Activated CD4-positive, alpha-beta memory T cell treated with anti-CD3 and anti-CD28 coated beads for 36 hours (primary cell): Measurements from ENCODE around the gene MAN1A1. TPM values are rescaled to one million over a fixed set of nuclear protein-coding genes. Genes with fewer than 3 reads are reported as not detected.

Source experiments
- CTCF ChIA-PET: fragments of 350-600 bp; sonication (Branson Sonifier 250); formaldehyde crosslinking; loops from one replicate; lab custom pipeline; 2021; ENCODE audit warnings: antibody characterized with exemption, inconsistent platforms; lab: Charles Lee
- POLR2A ChIA-PET: fragments of 350-600 bp; sonication (Branson Sonifier 250); formaldehyde crosslinking; loops from one replicate; lab custom pipeline; 2021; ENCODE audit warnings: antibody characterized with exemption; lab: Charles Lee
- DNase-seq: peaks from one replicate; pipeline ENCODE4 v3.0.0-alpha.2; 2020
- H3K27ac Mint-ChIP-seq: one replicate; pipeline ENCODE4 v1.8.0; 2021; ENCODE audit warnings: mixed read lengths
- H3K27me3 Mint-ChIP-seq: one replicate; pipeline ENCODE4 v1.8.0; 2021; ENCODE audit warnings: mixed read lengths
- H3K36me3 Mint-ChIP-seq: one replicate; pipeline ENCODE4 v1.8.0; 2021; ENCODE audit warnings: mixed read lengths
- H3K4me1 Mint-ChIP-seq: one replicate; pipeline ENCODE4 v1.8.0; 2021; ENCODE audit warnings: low read depth, mixed read lengths
- H3K4me3 Mint-ChIP-seq: one replicate; pipeline ENCODE4 v1.8.0; 2021; ENCODE audit warnings: mild to moderate bottlenecking, mixed read lengths
- H3K9me3 Mint-ChIP-seq: one replicate; pipeline ENCODE4 v1.8.0; 2021; ENCODE audit warnings: mixed read lengths
- intact Hi-C: fragments of 100-400 bp; cut with micrococcal nuclease; formaldehyde crosslinking; loops from one replicate; pipeline ENCODE4 v1.15.1; 2023
- total RNA-seq, 2 experiments: library from RNA; stranded (reverse); gene quantifications; one replicate each; pipeline ENCODE4 v1.2.3, GENCODE V29; 2021

The MAN1A1 gene
- total RNA-seq, 2 experiments from 2014 or later = 21.8 to 23.9 TPM

DNA sequence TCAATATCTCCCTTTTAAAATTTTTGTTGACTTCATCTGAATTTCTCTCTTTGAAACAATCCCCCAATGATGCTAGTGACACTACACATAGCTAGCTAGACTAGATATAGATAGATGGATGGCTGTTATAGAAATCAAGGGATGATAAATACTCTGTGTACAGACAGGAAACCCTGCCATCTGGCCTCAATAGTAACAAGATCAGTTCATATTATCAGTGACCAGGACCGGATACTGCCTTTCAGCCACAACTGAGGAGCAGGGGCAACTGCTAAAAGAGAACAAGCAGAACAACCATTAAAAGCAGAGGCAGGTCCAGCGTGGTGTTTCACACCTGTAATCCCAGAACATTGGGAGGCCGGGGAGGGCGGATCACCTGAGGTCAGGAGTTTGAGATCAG, 152.8 kb downstream of the MAN1A1 start:
- CTCF ChIA-PET = no interaction called here
- Mint-ChIP-seq H3K4me1 (no peaks in the 10 kb centered on the region), H3K9me3 (no peaks in the 10 kb centered on the region), H3K27ac (no peak overlapping the region), H3K36me3 (peaks cover 29% of the 10 kb centered on the region), H3K27me3 (no peaks in the 10 kb centered on the region), H3K4me3 (no peak overlapping the region)
- intact Hi-C loops = no loop called here
- no peak for DNase-seq
- POLR2A ChIA-PET = no interaction called here

DNA sequence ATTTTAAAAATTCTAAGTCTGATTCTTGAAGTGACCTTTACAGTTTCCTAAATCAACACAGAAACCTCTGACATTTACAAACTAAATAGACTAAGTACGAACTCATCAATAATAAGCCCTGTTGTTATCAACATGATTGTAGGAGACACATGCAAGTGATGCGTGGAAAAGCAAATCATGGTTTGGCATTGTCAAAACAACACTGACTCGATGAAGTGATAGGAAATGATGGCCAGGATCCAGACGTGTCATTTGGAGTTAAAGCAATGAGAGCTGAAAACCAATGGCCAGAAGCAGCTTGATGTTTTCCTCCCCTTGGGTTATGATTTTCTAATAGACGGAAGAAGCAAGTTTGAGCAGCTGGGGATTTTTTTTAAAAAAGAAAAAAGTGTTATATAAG, 153.7 kb downstream of the MAN1A1 start:
- H3K36me3 Mint-ChIP-seq = peaks cover 25% of the 10 kb centered on the region
- H3K4me1 Mint-ChIP-seq = no peaks in the 10 kb centered on the region
- CTCF ChIA-PET = no interaction called here
- POLR2A ChIA-PET = no interaction called here
- intact Hi-C loops = no loop called here
- H3K9me3 Mint-ChIP-seq = no peaks in the 10 kb centered on the region
- H3K27ac Mint-ChIP-seq = no peak overlapping the region
- H3K27me3 Mint-ChIP-seq = no peaks in the 10 kb centered on the region
- DNase-seq = no peak
- no peak overlapping the region for H3K4me3 Mint-ChIP-seq

DNA sequence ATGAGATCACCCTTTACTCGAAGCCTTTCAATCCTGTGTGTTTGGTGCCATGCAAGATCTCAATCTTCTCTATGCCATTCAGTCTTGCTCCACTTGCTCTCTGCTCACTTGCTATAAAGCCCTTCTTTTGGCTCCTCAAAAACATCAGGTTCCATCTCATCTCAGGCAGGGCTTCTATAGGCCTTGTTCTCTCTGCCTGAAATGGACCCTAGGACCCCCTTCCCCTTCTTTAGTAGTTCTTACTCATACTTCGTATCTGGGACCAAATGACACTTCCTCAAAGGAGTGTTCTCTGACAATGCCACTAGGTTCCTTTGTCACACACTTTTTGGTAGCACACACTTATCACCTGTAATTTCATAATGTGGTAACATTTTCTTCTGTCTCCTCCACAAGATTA, 154.4 kb downstream of the MAN1A1 start:
- peaks cover 21% of the 10 kb centered on the region for H3K36me3 Mint-ChIP-seq
- no peaks in the 10 kb centered on the region for H3K4me1 Mint-ChIP-seq
- H3K27me3 Mint-ChIP-seq = no peaks in the 10 kb centered on the region
- H3K4me3 Mint-ChIP-seq = no peak overlapping the region
- POLR2A ChIA-PET = no interaction called here
- no peak for DNase-seq
- no peaks in the 10 kb centered on the region for H3K9me3 Mint-ChIP-seq
- H3K27ac Mint-ChIP-seq = no peak overlapping the region
- CTCF ChIA-PET = no interaction called here
- intact Hi-C loops = no loop called here

DNA sequence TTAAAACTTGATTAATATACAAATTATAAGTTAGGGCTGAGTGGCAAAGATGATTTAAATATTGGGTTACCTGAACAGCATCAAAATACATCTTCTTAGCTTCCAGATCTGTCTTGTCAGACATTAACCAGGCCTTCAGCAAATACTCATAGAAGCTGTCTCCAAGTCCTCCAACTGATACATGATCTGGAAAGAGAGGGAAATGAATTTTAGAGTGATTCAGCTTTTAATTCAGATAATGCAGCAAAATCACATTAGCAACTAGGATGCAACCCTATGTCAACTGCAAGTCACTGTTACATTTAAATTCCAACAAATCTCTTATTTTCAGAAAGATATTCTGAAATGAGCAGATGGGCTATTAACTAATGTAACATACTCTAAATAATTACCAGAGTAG, 155.9 kb downstream of the MAN1A1 start:
- H3K27ac Mint-ChIP-seq = no peak overlapping the region
- POLR2A ChIA-PET = no interaction called here
- intact Hi-C loops = no loop called here
- H3K27me3 Mint-ChIP-seq = no peaks in the 10 kb centered on the region
- CTCF ChIA-PET = interaction anchor here (0.5 to 0.6 kb wide), 2 partner anchors 17 to 230 kb away, joined by 3 read pairs; no protein-coding TSS in a partner anchor
- H3K9me3 Mint-ChIP-seq = no peaks in the 10 kb centered on the region
- H3K36me3 Mint-ChIP-seq = peaks cover 25% of the 10 kb centered on the region
- no peak overlapping the region for H3K4me3 Mint-ChIP-seq
- no peaks in the 10 kb centered on the region for H3K4me1 Mint-ChIP-seq
- no peak for DNase-seq

DNA sequence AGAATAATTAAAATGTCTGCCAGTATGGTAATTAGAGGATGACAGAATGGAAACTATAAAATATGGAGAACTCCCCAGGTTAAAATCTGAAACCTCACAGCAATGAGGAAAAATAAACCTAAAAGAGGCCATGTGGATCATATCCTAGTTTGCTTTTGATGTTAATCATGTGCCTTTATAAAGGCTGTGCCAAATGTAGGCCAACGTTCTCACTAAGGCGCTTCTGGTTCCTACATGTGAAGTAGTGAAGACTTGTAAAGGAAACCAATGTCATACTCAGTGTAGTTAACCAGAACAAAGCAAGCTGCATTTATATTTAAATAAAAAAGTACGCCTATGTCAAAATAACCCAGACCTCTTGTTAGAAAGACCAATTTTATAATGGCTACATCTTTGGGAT, 157.4 kb downstream of the MAN1A1 start:
- intact Hi-C loops = no loop called here
- POLR2A ChIA-PET = no interaction called here
- Mint-ChIP-seq H3K36me3 (peaks cover 21% of the 10 kb centered on the region), H3K4me1 (no peaks in the 10 kb centered on the region), H3K27me3 (no peaks in the 10 kb centered on the region), H3K9me3 (no peaks in the 10 kb centered on the region), H3K27ac (no peak overlapping the region), H3K4me3 (no peak overlapping the region)
- CTCF ChIA-PET = no interaction called here
- no peak for DNase-seq

DNA sequence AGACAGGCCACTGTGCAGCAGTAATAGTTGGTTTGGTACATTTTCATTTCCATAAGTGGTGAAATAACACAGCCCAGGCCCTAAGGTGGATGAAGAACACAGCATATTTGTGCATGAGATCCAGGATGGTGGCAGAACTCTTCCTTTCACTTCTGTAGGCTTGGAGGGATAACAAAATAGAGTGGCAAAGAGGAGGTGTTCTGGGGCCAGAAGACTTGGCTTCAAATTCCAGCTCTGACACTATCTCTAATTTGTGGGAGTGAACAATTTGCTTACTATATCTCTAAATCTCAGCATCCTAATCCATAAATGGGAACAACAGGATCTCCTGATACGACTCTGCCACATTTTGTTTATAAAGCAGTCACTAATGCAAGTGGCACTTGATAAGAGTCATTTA, 159.4 kb downstream of the MAN1A1 start:
- intact Hi-C loops = no loop called here
- Mint-ChIP-seq H3K27ac (no peak overlapping the region), H3K36me3 (peaks cover 16% of the 10 kb centered on the region), H3K27me3 (no peaks in the 10 kb centered on the region), H3K9me3 (no peaks in the 10 kb centered on the region), H3K4me1 (no peaks in the 10 kb centered on the region), H3K4me3 (no peak overlapping the region)
- DNase-seq = no peak
- ChIA-PET CTCF (interaction anchor here (0.7 to 1.0 kb wide), 2 partner anchors 57 to 372 kb away, joined by 3 read pairs; no protein-coding TSS in a partner anchor), POLR2A (no interaction called here)

DNA sequence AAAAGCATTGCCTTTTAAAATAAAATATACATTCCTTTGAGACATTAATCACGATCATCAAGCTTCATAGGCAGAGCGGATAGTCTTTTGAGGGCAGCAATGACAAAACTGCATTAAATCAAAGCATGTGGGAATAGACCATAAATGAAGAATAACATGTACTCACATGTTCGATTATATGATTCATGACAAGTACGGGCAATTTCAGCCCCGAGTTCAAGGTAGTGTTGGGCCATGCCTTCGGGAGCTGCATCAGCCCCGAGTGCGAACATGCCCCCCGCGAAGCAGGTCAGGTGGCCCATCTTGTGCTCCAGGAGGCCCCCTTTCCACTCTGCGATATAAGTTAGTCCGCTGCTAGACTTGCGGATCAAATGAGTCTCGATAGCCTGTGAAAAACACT, 160.1 kb downstream of the MAN1A1 start:
- intact Hi-C loops = no loop called here
- Mint-ChIP-seq H3K36me3 (peaks cover 17% of the 10 kb centered on the region), H3K27me3 (no peaks in the 10 kb centered on the region), H3K27ac (no peak overlapping the region), H3K4me1 (no peaks in the 10 kb centered on the region), H3K4me3 (no peak overlapping the region), H3K9me3 (no peaks in the 10 kb centered on the region)
- no peak for DNase-seq
- POLR2A ChIA-PET = no interaction called here
- CTCF ChIA-PET = interaction anchor here (0.7 kb wide), 1 partner anchor 372 kb away, joined by 3 read pairs; no protein-coding TSS in a partner anchor

DNA sequence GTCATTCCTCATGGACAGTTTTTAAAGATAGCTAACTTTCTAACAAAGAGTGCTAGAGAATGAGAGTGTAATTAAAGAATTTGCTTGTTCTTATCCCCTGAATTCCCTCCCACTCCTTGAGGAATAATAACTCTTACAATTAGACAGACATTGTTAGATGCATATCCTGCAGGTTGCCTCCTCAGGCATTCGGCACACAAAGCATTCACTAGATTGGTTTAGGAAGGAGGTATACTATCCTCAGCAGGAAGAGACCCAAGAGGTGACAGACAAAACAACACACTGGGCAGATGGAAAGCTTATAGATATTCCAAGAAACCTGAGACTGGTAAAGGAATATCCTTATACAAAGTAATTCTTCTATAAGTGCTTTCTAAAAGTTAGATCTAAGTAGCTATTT, 162.0 kb downstream of the MAN1A1 start:
- Mint-ChIP-seq H3K4me3 (no peak overlapping the region), H3K27me3 (no peaks in the 10 kb centered on the region), H3K4me1 (no peaks in the 10 kb centered on the region), H3K9me3 (no peaks in the 10 kb centered on the region), H3K36me3 (peaks cover 20% of the 10 kb centered on the region), H3K27ac (no peak overlapping the region)
- ChIA-PET POLR2A (no interaction called here), CTCF (no interaction called here)
- DNase-seq = no peak
- intact Hi-C loops = no loop called here

DNA sequence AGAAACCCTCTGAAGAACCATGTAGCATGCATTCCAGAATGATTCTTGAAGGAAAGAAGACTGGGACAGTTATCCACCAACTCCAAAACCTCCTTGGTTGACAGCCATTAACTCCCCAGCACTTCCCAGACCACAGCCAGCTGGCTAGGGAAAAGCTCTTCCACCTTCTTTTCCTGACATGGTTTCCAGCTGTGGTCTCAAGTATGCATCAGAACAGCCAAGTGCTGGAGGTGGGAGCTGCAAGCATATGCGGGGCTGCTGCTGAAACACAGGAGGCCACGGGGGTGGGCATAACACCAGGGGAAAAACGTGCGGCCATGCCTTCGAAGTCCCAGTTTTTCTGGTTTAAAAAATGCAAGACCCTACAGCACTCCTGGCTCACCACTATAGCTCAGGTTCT, 163.1 kb downstream of the MAN1A1 start:
- ChIA-PET CTCF (no interaction called here), POLR2A (no interaction called here)
- H3K4me1 Mint-ChIP-seq = no peaks in the 10 kb centered on the region
- H3K36me3 Mint-ChIP-seq = peaks cover 20% of the 10 kb centered on the region
- DNase-seq = no peak
- H3K9me3 Mint-ChIP-seq = no peaks in the 10 kb centered on the region
- intact Hi-C loops = no loop called here
- no peak overlapping the region for H3K4me3 Mint-ChIP-seq
- no peak overlapping the region for H3K27ac Mint-ChIP-seq
- H3K27me3 Mint-ChIP-seq = no peaks in the 10 kb centered on the region

DNA sequence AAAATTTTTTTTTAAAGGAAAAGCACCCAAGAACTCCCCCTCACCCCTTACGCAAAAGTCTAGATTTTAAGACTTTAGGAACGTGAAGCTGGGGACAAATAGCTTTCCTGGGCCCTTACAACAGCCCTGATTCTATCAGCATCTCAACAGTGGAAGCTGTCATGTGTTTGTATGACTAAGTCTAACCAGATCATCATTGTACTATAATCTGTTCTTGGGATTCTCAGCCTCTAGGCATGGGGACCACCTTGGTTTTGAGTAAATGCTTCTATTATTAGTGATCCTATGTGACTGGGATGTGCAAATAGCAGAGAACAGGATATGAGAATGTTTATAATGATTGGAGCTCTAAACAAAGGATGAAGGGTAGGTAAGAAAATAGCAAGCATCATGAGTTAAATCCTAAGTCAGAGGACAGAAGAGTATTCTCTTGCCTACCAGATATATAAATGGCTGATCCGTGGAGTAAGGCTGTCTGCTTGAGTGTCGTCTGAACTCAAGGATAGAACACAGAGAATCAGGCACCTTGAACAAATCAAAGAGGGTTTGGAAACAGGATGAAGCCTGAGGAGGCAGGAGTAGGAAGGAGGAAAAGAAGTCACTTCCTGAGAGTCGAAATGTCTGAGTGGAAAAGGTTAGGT, 165.4 kb downstream of the MAN1A1 start:
- Mint-ChIP-seq H3K9me3 (no peaks in the 10 kb centered on the region), H3K4me3 (no peak overlapping the region), H3K27me3 (no peaks in the 10 kb centered on the region), H3K36me3 (peaks cover 19% of the 10 kb centered on the region), H3K4me1 (peaks cover 9% of the 10 kb centered on the region), H3K27ac (no peak overlapping the region)
- intact Hi-C loops = no loop called here
- CTCF ChIA-PET = interaction anchor here (1.0 kb wide), 1 partner anchor 35 kb away, joined by 4 read pairs; no protein-coding TSS in a partner anchor
- POLR2A ChIA-PET = no interaction called here
- no peak for DNase-seq

DNA sequence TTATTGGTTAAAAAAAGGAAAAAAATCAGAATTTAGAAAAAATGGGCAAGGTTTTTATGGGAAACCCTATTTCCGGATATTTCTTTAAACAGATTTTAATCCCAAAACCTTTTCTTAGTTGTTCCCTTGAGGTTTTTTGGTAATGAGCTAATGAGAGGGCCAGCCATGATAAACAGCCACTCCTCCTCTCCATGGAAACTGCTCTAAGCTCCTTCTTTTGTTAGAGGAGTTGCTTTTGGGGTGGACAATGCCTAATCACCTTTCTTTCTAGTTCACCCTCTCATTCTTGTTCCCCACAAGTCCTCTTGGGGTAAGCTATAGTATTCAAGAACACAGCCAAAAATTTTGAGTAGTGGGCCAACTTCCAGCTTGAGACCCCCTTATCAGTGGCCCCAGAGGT, 166.1 kb downstream of the MAN1A1 start:
- Mint-ChIP-seq H3K27ac (no peak overlapping the region), H3K27me3 (no peaks in the 10 kb centered on the region), H3K4me3 (no peak overlapping the region), H3K4me1 (peaks cover 9% of the 10 kb centered on the region), H3K9me3 (no peaks in the 10 kb centered on the region), H3K36me3 (peaks cover 22% of the 10 kb centered on the region)
- CTCF ChIA-PET = no interaction called here
- intact Hi-C loops = no loop called here
- POLR2A ChIA-PET = no interaction called here
- no peak for DNase-seq

DNA sequence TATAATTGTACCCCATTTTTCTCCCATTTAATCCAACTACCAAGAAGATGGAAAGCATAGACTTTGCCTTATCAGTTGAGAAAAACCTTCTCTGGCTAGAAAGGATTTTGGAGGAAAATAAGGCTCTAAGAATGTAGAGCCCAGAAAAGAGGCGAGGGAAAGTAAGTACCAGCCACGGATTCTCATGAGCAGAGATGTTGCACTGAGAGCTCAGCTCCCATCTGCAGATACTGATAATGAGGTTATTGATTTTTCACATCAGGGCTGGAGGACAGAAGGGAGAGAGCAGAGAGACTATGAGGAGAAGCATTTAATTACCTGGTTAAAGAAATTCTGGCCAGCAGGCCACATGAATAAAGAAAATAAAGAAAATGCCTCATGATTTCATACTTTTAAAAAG, 166.7 kb downstream of the MAN1A1 start:
- DNase-seq = no peak
- Mint-ChIP-seq H3K36me3 (peaks cover 22% of the 10 kb centered on the region), H3K9me3 (no peaks in the 10 kb centered on the region), H3K4me1 (peaks cover 9% of the 10 kb centered on the region), H3K27ac (no peak overlapping the region), H3K27me3 (no peaks in the 10 kb centered on the region), H3K4me3 (no peak overlapping the region)
- intact Hi-C loops = no loop called here
- ChIA-PET CTCF (no interaction called here), POLR2A (no interaction called here)

DNA sequence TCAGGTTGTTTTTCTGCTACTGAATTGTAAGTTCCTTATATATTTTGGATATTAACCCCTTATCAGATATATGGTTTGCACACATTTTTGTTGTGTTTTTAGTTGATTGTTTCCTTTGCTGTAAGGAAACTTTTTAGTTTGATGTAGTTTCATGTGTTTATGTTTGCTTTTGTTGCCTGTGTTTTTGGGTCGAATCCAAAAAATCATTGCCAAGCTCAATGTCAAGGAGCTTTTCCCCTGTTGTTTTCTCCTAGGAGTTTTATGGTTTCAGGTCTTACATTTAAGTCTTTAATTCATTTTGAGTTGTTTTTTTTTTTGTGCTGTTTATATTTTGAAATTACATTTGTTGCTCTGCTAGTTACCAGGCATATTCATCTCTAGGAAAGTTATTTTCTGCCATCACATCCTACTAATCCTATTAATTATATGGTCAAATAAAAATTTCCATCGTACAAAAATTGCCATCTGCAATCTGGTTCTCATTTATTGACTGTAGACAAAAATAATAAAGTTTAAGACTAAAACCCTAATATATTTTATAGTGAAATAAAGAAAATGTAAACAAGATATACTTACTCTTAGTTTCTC, 167.3 kb downstream of the MAN1A1 start:
- CTCF ChIA-PET = interaction anchor here (1.4 kb wide), 1 partner anchor 53 kb away, joined by 5 read pairs; no protein-coding TSS in a partner anchor
- POLR2A ChIA-PET = no interaction called here
- no peak overlapping the region for H3K27ac Mint-ChIP-seq
- no peaks in the 10 kb centered on the region for H3K27me3 Mint-ChIP-seq
- intact Hi-C loops = no loop called here
- peaks cover 9% of the 10 kb centered on the region for H3K4me1 Mint-ChIP-seq
- no peaks in the 10 kb centered on the region for H3K9me3 Mint-ChIP-seq
- DNase-seq = no peak
- peaks cover 22% of the 10 kb centered on the region for H3K36me3 Mint-ChIP-seq
- H3K4me3 Mint-ChIP-seq = no peak overlapping the region
